ENCODE data around the gene TMEM72.

- TF ChIP-seq MAFK (IDR thresholded peaks at IDR 0.05; ENCODE audit: partially characterized antibody) (no peak), CTCF (IDR thresholded peaks at IDR 0.05) (no peak), USF2 (IDR thresholded peaks at IDR 0.05) (no peak), CHD2 (IDR thresholded peaks at IDR 0.05; ENCODE audit: low read length, partially characterized antibody) (no peak), KDM1A (IDR thresholded peaks at IDR 0.05; ENCODE audit: low read depth) (no peak), FOSL2 (IDR thresholded peaks at IDR 0.05) (no peak), FOSL2 (CRISPR knock-in tag; IDR thresholded peaks at IDR 0.05) (no peak), POLR2AphosphoS2 (conservative IDR thresholded peaks at IDR 0.05; ENCODE audit: low read length) (no peak)
Observed at GRCh38 chr10:44974082-44974627, 63.0 kb downstream of the TMEM72 start.
